Measurements from ENCODE around the gene CCDC182.
A peak's percentile ranks its signal among the peaks of the same experiment; 100 is the strongest.

The CCDC182 gene

DNA sequence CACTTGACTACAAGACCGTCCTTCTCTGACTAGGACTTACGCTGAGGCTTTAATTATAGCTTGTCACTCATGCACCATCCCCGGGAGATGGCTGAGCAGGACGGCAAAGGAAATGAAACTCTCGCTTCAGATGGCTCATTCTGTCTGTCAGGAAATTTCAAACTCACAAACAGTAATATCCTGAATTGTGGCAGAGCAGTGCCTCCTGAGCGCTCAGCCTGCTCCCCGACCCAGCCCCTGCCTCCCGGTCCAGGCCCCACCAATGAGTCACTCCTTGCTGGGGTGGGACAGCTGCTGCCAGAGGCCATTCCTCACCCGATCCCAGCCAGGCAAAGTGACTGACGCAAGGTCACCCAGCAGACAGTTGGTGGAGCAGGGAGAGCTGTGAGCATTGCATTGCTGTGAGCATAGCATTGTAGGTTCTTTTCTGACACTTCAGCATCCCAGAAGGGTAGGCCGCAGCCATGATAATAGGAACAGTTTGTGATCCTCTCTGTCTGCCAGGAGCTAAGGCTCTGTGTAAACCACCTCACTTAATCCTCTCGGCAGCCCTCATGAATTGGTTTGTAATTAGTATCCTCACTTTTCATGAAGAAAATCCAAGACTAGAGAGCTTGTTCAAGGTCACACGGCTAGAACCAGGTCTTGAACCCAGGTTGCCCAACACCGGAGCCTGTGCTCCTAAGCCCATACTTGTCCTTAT is 20.9 kb downstream of the CCDC182 start:
- no peak overlapping the region for H2BK120ac ChIP-seq (ENCODE audit: low read depth, low read length)
- H3K4me1 ChIP-seq (ENCODE audit: control insufficient read depth, insufficient read depth, low read depth, low read length) = peaks cover 12% of the 10 kb centered on the region
- no peaks in the 10 kb centered on the region for H3K36me3 ChIP-seq (ENCODE audit: control insufficient read depth in 1 of 2, insufficient read depth in 2 of 2, low read depth in 1 of 2, low read length in 2 of 2)
- H3K18ac ChIP-seq (ENCODE audit: low read depth in 1 of 2, low read length in 2 of 2) = no peak overlapping the region
- H4K91ac ChIP-seq (ENCODE audit: low read length) = no peak overlapping the region
- peaks cover 51 to 67% of the 10 kb centered on the region in 2 experiments for H3K27me3 ChIP-seq (ENCODE audit: control insufficient read depth in 1 of 2, insufficient read depth in 1 of 2, low read length in 2 of 2)
- H2BK15ac ChIP-seq (ENCODE audit: low read depth, poor library complexity, severe bottlenecking) = no peak overlapping the region
- no peaks in the 10 kb centered on the region for H3K79me1 ChIP-seq (replicated peaks; ENCODE audit: low read length, poor library complexity, severe bottlenecking)
- no peak overlapping the region for H3K23ac ChIP-seq (ENCODE audit: low read length in 2 of 2)
- H4K8ac ChIP-seq (ENCODE audit: low read length) = no peak overlapping the region
- H3K4ac ChIP-seq (ENCODE audit: low read depth in 1 of 2, low read length in 2 of 2) = no peak overlapping the region
- DNase-seq = peak; percentile 43
- no peak overlapping the region for H3K14ac ChIP-seq (ENCODE audit: low read length in 2 of 2)
- no peak overlapping the region for H2AK5ac ChIP-seq (ENCODE audit: low read length, severe bottlenecking)
- no peaks in the 10 kb centered on the region for H3K9me3 ChIP-seq (ENCODE audit: control insufficient read depth, low read length)
- H3K4me2 ChIP-seq (ENCODE audit: low read length, poor library complexity, severe bottlenecking) = no peak overlapping the region
- H3K9ac ChIP-seq (ENCODE audit: low read length) = no peak overlapping the region
- no peak overlapping the region for H3K27ac ChIP-seq (ENCODE audit: low read length, poor library complexity, severe bottlenecking)
- H2AFZ ChIP-seq (ENCODE audit: low read depth, low read length) = no peak overlapping the region
- H2BK12ac ChIP-seq (ENCODE audit: low read length in 2 of 2) = no peak overlapping the region
- H2BK5ac ChIP-seq (ENCODE audit: low read depth, low read length, poor library complexity, severe bottlenecking) = no peak overlapping the region
- no peak overlapping the region for H3K4me3 ChIP-seq (ENCODE audit: insufficient read depth in 1 of 2, low read depth in 1 of 2, low read length in 2 of 2)
- WGBS = 41% methylated on average over 14 of the region's 14 CpGs

DNA sequence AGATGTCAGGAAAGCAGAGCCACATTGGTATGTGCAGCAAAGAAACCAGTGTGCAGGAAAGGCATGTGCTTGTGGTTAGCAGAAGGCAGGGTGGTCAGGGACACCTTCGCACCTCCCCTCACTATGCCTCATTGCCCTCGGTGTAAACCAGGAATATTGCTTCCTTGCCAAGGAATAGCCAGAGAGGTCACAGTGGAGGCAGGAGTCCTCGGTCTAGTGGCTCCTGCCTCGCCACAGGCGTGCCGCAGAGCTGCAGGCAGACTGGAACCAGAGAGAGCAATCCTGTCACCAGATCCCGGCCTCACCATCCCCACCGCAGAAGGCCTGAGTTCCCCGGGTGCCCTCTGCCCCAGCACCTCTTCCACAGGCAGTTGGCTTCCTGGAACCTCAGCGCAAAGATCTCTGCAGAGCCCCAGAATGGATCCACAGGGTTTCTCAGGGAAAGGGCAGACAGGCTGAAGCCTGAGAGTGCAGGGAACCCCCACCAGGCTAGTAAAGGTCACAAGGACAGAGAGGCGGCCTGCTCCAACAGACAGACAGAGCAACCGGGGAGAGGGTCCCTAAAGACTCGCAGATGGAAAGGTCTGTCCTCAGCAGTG is 21.6 kb downstream of the CCDC182 start:
- H3K36me3 ChIP-seq (ENCODE audit: control insufficient read depth in 1 of 2, insufficient read depth in 2 of 2, low read depth in 1 of 2, low read length in 2 of 2) = no peaks in the 10 kb centered on the region
- H3K4me3 ChIP-seq (ENCODE audit: insufficient read depth in 1 of 2, low read depth in 1 of 2, low read length in 2 of 2) = no peak overlapping the region
- H3K27ac ChIP-seq (ENCODE audit: low read length, poor library complexity, severe bottlenecking) = no peak overlapping the region
- H2AK5ac ChIP-seq (ENCODE audit: low read length, severe bottlenecking) = no peak overlapping the region
- H3K9me3 ChIP-seq (ENCODE audit: control insufficient read depth, low read length) = no peaks in the 10 kb centered on the region
- no peaks in the 10 kb centered on the region for H3K79me1 ChIP-seq (replicated peaks; ENCODE audit: low read length, poor library complexity, severe bottlenecking)
- H3K4me1 ChIP-seq (ENCODE audit: control insufficient read depth, insufficient read depth, low read depth, low read length) = peaks cover 12% of the 10 kb centered on the region
- H3K4ac ChIP-seq (ENCODE audit: low read depth in 1 of 2, low read length in 2 of 2) = no peak overlapping the region
- H3K18ac ChIP-seq (ENCODE audit: low read depth in 1 of 2, low read length in 2 of 2) = no peak overlapping the region
- no peak overlapping the region for H4K91ac ChIP-seq (ENCODE audit: low read length)
- no peak overlapping the region for H3K14ac ChIP-seq (ENCODE audit: low read length in 2 of 2)
- H2AFZ ChIP-seq (ENCODE audit: low read depth, low read length) = no peak overlapping the region
- no peak overlapping the region for H2BK15ac ChIP-seq (ENCODE audit: low read depth, poor library complexity, severe bottlenecking)
- DNase-seq = no peak
- no peak overlapping the region for H2BK120ac ChIP-seq (ENCODE audit: low read depth, low read length)
- H2BK12ac ChIP-seq (ENCODE audit: low read length in 2 of 2) = no peak overlapping the region
- H3K9ac ChIP-seq (ENCODE audit: low read length) = no peak overlapping the region
- H3K4me2 ChIP-seq (ENCODE audit: low read length, poor library complexity, severe bottlenecking) = no peak overlapping the region
- no peak overlapping the region for H2BK5ac ChIP-seq (ENCODE audit: low read depth, low read length, poor library complexity, severe bottlenecking)
- H4K8ac ChIP-seq (ENCODE audit: low read length) = no peak overlapping the region
- WGBS = 82% methylated on average over 13 of the region's 13 CpGs
- no peak overlapping the region for H3K23ac ChIP-seq (ENCODE audit: low read length in 2 of 2)
- peaks cover 51 to 69% of the 10 kb centered on the region in 2 experiments for H3K27me3 ChIP-seq (ENCODE audit: control insufficient read depth in 1 of 2, insufficient read depth in 1 of 2, low read length in 2 of 2)

DNA sequence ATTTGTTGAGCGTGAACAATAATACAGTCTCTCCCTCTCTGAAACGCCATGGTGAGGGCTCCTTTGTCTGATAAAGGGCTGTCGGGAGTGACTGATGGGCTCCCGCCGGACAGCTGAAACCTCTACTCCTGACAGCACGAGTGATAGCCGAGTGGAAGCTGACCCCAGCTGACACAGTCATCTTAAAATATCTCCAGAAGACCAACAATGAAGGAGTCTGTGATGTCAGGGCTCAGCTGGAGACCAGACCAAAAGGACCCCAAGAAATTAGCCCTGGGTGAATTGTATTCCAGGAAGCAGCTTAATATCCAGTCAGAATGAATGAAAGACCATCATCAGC is 22.4 kb downstream of the CCDC182 start:
- H3K27me3 ChIP-seq (ENCODE audit: control insufficient read depth in 1 of 2, insufficient read depth in 1 of 2, low read length in 2 of 2) = peaks cover 43 to 61% of the 10 kb centered on the region in 2 experiments
- no peak for DNase-seq
- WGBS = 83% methylated on average over 6 of the region's 7 CpGs

DNA sequence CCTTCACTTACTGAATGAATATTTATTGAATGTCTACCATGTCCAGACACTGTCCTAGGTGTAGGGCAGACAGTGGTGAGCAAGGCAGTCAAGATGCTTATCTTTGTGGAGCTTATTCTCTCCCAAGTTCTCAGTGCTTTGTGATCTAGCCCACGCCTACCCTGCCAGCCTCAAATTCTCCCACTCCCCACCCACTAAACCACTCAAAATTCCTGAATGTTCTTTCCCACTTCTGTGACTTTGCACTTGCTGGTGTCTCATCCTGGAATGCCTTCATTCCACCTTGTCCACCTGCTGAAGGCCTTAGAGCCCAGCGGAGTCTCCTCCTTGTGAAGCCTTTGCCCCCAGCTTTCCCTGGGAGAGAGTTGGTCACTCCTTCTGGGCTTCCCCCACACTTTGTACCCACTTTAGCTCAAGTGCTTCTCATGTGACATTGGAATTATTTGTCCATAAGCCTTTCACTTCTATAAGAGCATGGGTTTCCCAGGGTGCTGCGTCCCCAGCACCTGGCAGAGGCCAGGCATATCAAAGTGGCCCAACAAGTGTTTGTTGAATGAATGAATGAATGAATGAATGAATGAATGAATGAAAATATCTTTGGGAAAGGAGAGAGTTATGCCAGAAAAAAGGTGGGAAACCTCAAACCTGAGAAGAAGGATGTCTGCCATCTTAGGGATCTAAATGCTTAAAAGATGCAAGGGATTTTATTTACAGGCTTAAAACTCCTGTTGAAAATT is 23.0 kb downstream of the CCDC182 start:
- Histone ChIP-seq H4K91ac (ENCODE audit: low read length) (no peak overlapping the region), H2AK5ac (ENCODE audit: low read length, severe bottlenecking) (no peak overlapping the region), H3K4me1 (ENCODE audit: control insufficient read depth, insufficient read depth, low read depth, low read length) (peaks cover 12% of the 10 kb centered on the region), H2BK120ac (ENCODE audit: low read depth, low read length) (no peak overlapping the region), H3K9me3 (ENCODE audit: control insufficient read depth, low read length) (no peaks in the 10 kb centered on the region), H3K4me3 (ENCODE audit: insufficient read depth in 1 of 2, low read depth in 1 of 2, low read length in 2 of 2) (no peak overlapping the region), H3K4me2 (ENCODE audit: low read length, poor library complexity, severe bottlenecking) (no peak overlapping the region), H2BK12ac (ENCODE audit: low read length in 2 of 2) (no peak overlapping the region), H3K27ac (ENCODE audit: low read length, poor library complexity, severe bottlenecking) (no peak overlapping the region), H3K79me1 (replicated peaks; ENCODE audit: low read length, poor library complexity, severe bottlenecking) (no peaks in the 10 kb centered on the region), H3K14ac (ENCODE audit: low read length in 2 of 2) (no peak overlapping the region), H3K23ac (ENCODE audit: low read length in 2 of 2) (no peak overlapping the region), H3K4ac (ENCODE audit: low read depth in 1 of 2, low read length in 2 of 2) (no peak overlapping the region), H3K27me3 (ENCODE audit: control insufficient read depth in 1 of 2, insufficient read depth in 1 of 2, low read length in 2 of 2) (peaks cover 45 to 61% of the 10 kb centered on the region in 2 experiments), H3K18ac (ENCODE audit: low read depth in 1 of 2, low read length in 2 of 2) (no peak overlapping the region), H2AFZ (ENCODE audit: low read depth, low read length) (no peak overlapping the region), H3K9ac (ENCODE audit: low read length) (no peak overlapping the region), H3K36me3 (ENCODE audit: control insufficient read depth in 1 of 2, insufficient read depth in 2 of 2, low read depth in 1 of 2, low read length in 2 of 2) (no peaks in the 10 kb centered on the region), H2BK5ac (ENCODE audit: low read depth, low read length, poor library complexity, severe bottlenecking) (no peak overlapping the region), H4K8ac (ENCODE audit: low read length) (no peak overlapping the region), H2BK15ac (ENCODE audit: low read depth, poor library complexity, severe bottlenecking) (no peak overlapping the region)
- WGBS = 85% methylated on average over 3 of the region's 3 CpGs
- no peak for DNase-seq

More for the DNA sequence above, 22.4 kb downstream of the CCDC182 start:
- no peak overlapping the region for H2AK5ac ChIP-seq (ENCODE audit: low read length, severe bottlenecking)
- H3K27ac ChIP-seq (ENCODE audit: low read length, poor library complexity, severe bottlenecking) = no peak overlapping the region
- H3K79me1 ChIP-seq (replicated peaks; ENCODE audit: low read length, poor library complexity, severe bottlenecking) = no peaks in the 10 kb centered on the region
- no peak overlapping the region for H3K4me3 ChIP-seq (ENCODE audit: insufficient read depth in 1 of 2, low read depth in 1 of 2, low read length in 2 of 2)
- no peak overlapping the region for H2BK5ac ChIP-seq (ENCODE audit: low read depth, low read length, poor library complexity, severe bottlenecking)
- no peak overlapping the region for H4K91ac ChIP-seq (ENCODE audit: low read length)
- H3K9ac ChIP-seq (ENCODE audit: low read length) = no peak overlapping the region
- H3K4me2 ChIP-seq (ENCODE audit: low read length, poor library complexity, severe bottlenecking) = no peak overlapping the region
- H3K4me1 ChIP-seq (ENCODE audit: control insufficient read depth, insufficient read depth, low read depth, low read length) = peaks cover 12% of the 10 kb centered on the region
- no peaks in the 10 kb centered on the region for H3K9me3 ChIP-seq (ENCODE audit: control insufficient read depth, low read length)
- no peak overlapping the region for H2BK12ac ChIP-seq (ENCODE audit: low read length in 2 of 2)
- no peak overlapping the region for H2BK120ac ChIP-seq (ENCODE audit: low read depth, low read length)
- no peak overlapping the region for H4K8ac ChIP-seq (ENCODE audit: low read length)
- no peak overlapping the region for H3K4ac ChIP-seq (ENCODE audit: low read depth in 1 of 2, low read length in 2 of 2)
- H3K14ac ChIP-seq (ENCODE audit: low read length in 2 of 2) = no peak overlapping the region
- H3K23ac ChIP-seq (ENCODE audit: low read length in 2 of 2) = no peak overlapping the region
- no peak overlapping the region for H3K18ac ChIP-seq (ENCODE audit: low read depth in 1 of 2, low read length in 2 of 2)
- no peak overlapping the region for H2AFZ ChIP-seq (ENCODE audit: low read depth, low read length)
- no peak overlapping the region for H2BK15ac ChIP-seq (ENCODE audit: low read depth, poor library complexity, severe bottlenecking)
- H3K36me3 ChIP-seq (ENCODE audit: control insufficient read depth in 1 of 2, insufficient read depth in 2 of 2, low read depth in 1 of 2, low read length in 2 of 2) = no peaks in the 10 kb centered on the region
